MM.1S (cell line): ENCODE results near the gene TIPRL.

Experiments
- CTCF ChIP-seq: fragments of 300-600 bp; sonication (generic); IDR thresholded peaks from 2 replicates; pipeline ENCODE4 v1.5.1; 2016; ENCODE audit warnings: antibody characterized with exemption, low read length, mixed read lengths
- EZH2 ChIP-seq: fragments of 300-600 bp; sonication (generic); optimal IDR thresholded peaks from 2 replicates; pipeline ENCODE3; 2017; ENCODE audit warnings: low read depth, mild to moderate bottlenecking, antibody characterized with exemption, low read length, mixed read lengths
- EZH2phosphoT487 ChIP-seq: fragments of 300-600 bp; sonication (generic); IDR thresholded peaks from 2 replicates; pipeline ENCODE4 v1.6.1; 2018; ENCODE audit warnings: antibody characterized with exemption, low read length

- no peak for TF ChIP-seq CTCF
- TF ChIP-seq EZH2phosphoT487 = no peak
- no peak for TF ChIP-seq EZH2
Observed at GRCh38 chr1:168150283-168150682, 28.5 kb upstream of the TIPRL start.
